LNCaP clone FGC (cell line): ENCODE data around the gene GRB7.
"Not testable (repeated sequence)": the region's sequence is repeated elsewhere in the genome, so short reads cannot be mapped to it uniquely, and the experiment has no call there.

Source experiments
- DNase-seq: peaks from one replicate; pipeline ENCODE4 v3.0.0-alpha.2; 2011; ENCODE audit warnings: low read depth
- H3K4me3 ChIP-seq: 2 replicates; pipeline ENCODE4 v1.5.1; 2011; ENCODE audit warnings: mild to moderate bottlenecking, low read depth, low read length, control low read depth
- CTCF ChIP-seq: IDR thresholded peaks from 2 replicates; pipeline ENCODE4 v1.5.1; 2012; ENCODE audit warnings: mild to moderate bottlenecking; ENCODE audit not compliant: control insufficient read depth, insufficient read depth; ENCODE audit errors: extremely low read depth

The GRB7 gene

GRCh38 chr17:39744075-39744835 is 6.5 kb downstream of the GRB7 start:
- no peak overlapping the region for H3K4me3 ChIP-seq
- no peak for TF ChIP-seq CTCF
- DNase-seq: no peak

- DNase-seq: no peak
- no peak for TF ChIP-seq CTCF
Observed at GRCh38 chr17:39744836-39745215, 7.1 kb downstream of the GRB7 start.

GRCh38 chr17:39745335-39746144 is 7.8 kb downstream of the GRB7 start:
- no peak for DNase-seq
- H3K4me3 ChIP-seq: no peak overlapping the region
- TF ChIP-seq CTCF: no peak

More at GRCh38 chr17:39744836-39745215, 7.1 kb downstream of the GRB7 start:
- H3K4me3 ChIP-seq: no peak overlapping the region

DNA sequence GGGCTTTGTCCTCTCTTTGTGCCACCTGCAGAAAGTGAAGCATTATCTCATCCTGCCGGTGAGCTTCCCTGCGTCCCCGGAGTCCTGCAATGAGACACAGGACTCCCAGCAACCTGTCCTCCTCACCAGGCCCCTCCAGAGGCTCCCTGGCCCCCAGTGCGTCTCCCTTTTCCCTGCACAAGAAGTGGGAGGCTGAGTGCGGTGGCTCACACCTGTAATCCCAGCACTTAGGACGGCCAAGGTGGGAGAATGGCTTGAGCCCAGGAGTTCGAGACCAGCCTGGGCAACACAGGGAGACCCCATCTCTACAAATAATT is 8.4 kb downstream of the GRB7 start:
- no peak overlapping the region for H3K4me3 ChIP-seq
- DNase-seq: no peak
- TF ChIP-seq CTCF: no peak

- H3K4me3 ChIP-seq: no peak overlapping the region
- TF ChIP-seq CTCF: no peak
- DNase-seq: no peak
Observed at GRCh38 chr17:39747745-39748144, 10.0 kb downstream of the GRB7 start.

DNA sequence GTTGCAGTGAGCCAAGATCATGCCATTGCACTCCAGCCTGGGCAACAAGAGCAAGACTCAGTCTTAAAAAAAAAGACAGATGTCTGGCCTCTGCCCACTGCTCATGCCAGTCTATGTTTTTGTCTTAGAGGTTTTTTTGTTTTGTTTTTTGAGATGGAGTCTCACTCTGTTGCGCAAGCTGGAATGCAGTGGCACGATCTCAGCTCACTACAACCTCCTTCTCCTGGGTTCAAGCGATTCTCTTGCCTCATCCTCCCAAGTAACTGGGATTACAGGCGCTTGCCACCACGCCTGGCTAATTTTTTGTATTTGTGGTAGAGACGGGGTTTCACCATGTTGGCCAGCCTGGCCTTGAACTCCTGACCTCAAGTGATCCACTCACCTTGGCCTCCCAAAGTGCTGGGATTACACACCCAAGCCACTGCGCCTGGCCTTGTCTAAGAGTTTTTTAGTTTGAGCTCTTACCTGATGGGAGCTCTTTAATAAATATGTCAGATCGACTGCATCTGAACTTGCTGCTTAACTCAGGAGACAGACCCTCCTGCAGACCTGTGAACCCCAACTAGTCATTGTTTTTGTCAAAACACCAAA is 10.8 kb downstream of the GRB7 start:
- H3K4me3 ChIP-seq, DNase-seq: not testable (repeated sequence)
